Gastroesophageal sphincter (tissue), 4 donors: ENCODE results near the gene LY6G5C. TPM values are rescaled to one million over a fixed set of nuclear protein-coding genes. Genes with fewer than 3 reads are reported as not detected.

Source experiments
- ATAC-seq: fragments of 150-250 bp; one replicate; pipeline ENCODE4 v1.9.1; 2016; ENCODE audit warnings: mild to moderate bottlenecking, moderate library complexity
- H3K27ac ChIP-seq, 4 donors: fragments of 200-600 bp; sonication (generic) in 3 of 4; 1 replicate in 3 of 4; 2 replicates in 1 of 4; pipeline ENCODE4 v1.5.1; 2016 to 2019
- H3K27me3 ChIP-seq: fragments of 200-600 bp; sonication (generic); one replicate; pipeline ENCODE4 v1.5.1; 2019
- H3K36me3 ChIP-seq, 2 donors: fragments of 200-600 bp; sonication (generic); one replicate each; pipeline ENCODE4 v1.5.1; 2019; ENCODE audit warnings: control low read depth in 1 of 2
- H3K4me1 ChIP-seq, 3 donors: fragments of 200-600 bp; sonication (generic); 1 replicate in 2 of 3; 2 replicates in 1 of 3; pipeline ENCODE4 v1.5.1; 2016 to 2019; ENCODE audit warnings: control low read depth in 2 of 3
- H3K4me3 ChIP-seq, 2 donors: fragments of 200-600 bp; sonication (generic); one replicate each; pipeline ENCODE4 v1.5.1; 2019; ENCODE audit warnings: mild to moderate bottlenecking in 1 of 2, moderate library complexity in 1 of 2
- H3K9me3 ChIP-seq, 3 donors: fragments of 200-600 bp; sonication (generic); one replicate each; pipeline ENCODE4 v1.5.1; 2017 to 2019; ENCODE audit warnings: control low read depth in 2 of 3
- CTCF ChIP-seq, 4 experiments: fragments of 200-600 bp in 2 of 4; fragments of 450-650 bp in 2 of 4; sonication (generic) in 1 of 4; IDR thresholded peaks; one replicate each; pipeline ENCODE4 v1.5.1; 2017 to 2019; ENCODE audit warnings: antibody characterized with exemption in 4 of 4, mild to moderate bottlenecking in 2 of 4, moderate library complexity in 2 of 4
- EP300 ChIP-seq: sonication (generic); formaldehyde crosslinking; IDR thresholded peaks from one replicate; pipeline ENCODE4 v1.6.1; 2017; ENCODE audit warnings: antibody characterized with exemption, mild to moderate bottlenecking
- POLR2A ChIP-seq, 2 donors: fragments of 450-650 bp; IDR thresholded peaks; one replicate each; pipeline ENCODE4 v1.6.1; 2017; ENCODE audit warnings: antibody characterized with exemption in 2 of 2, mild to moderate bottlenecking in 2 of 2, moderate library complexity in 1 of 2
- POLR2AphosphoS5 ChIP-seq: sonication (generic); formaldehyde crosslinking; IDR thresholded peaks from one replicate; pipeline ENCODE4 v1.6.1; 2017; ENCODE audit warnings: antibody characterized with exemption
- WGBS, 2 donors: methylation state at CpG; one replicate each; pipeline ENCODE4 v1.1.5; 2018; ENCODE audit warnings: low coverage in 1 of 2; 5-methylcytosine and 5-hydroxymethylcytosine counted together
- total RNA-seq, 4 donors: library from RNA; depleted of rRNA; stranded (reverse); fragments of >200 nt; gene quantifications; one replicate each; pipeline ENCODE4 v1.1.0, GENCODE V29; 2016

The LY6G5C gene
- total RNA-seq, 4 donors from 2014 or later = 0.94 to 1.9 TPM; not detected in 2

- TF ChIP-seq CTCF (IDR thresholded peaks at IDR 0.05) (no peak), POLR2AphosphoS5 (no peak), EP300 (no peak), POLR2A (IDR thresholded peaks at IDR 0.05) (no peak)
- H3K9me3 ChIP-seq = no peaks in the 10 kb centered on the region
- 71 to 76% methylated on average over 4 of the region's 4 CpGs for WGBS, 2 donors
- peak overlapping the region in 3 of 4 donors; percentile 1 to 88 (median 46) for H3K27ac ChIP-seq
- H3K36me3 ChIP-seq = peaks cover 0 to 45% of the 10 kb centered on the region in 2 donors
- peaks cover 8 to 84% (median 32%) of the 10 kb centered on the region in 3 donors for H3K4me1 ChIP-seq
- H3K4me3 ChIP-seq = peak overlapping the region in 1 of 2 donors; percentile 81
- ATAC-seq = no peak
- no peaks in the 10 kb centered on the region for H3K27me3 ChIP-seq
Observed at GRCh38 chr6:31658158-31658688, 22.6 kb downstream of the LY6G5C start.

GRCh38 chr6:31657406-31658157 lies 23.3 kb downstream of the LY6G5C start:
- Histone ChIP-seq H3K9me3 (no peaks in the 10 kb centered on the region), H3K36me3 (peaks cover 0 to 44% of the 10 kb centered on the region in 2 donors), H3K4me1 (peaks cover 8 to 80% (median 28%) of the 10 kb centered on the region in 3 donors), H3K4me3 (no peak overlapping the region), H3K27me3 (no peaks in the 10 kb centered on the region), H3K27ac (peak overlapping the region in 3 of 4 donors; percentile 1 to 88 (median 10))
- no peak for ATAC-seq
- WGBS, 2 donors = 36 to 72% methylated on average over 3 to 4 of the region's 6 CpGs
- TF ChIP-seq CTCF (IDR thresholded peaks at IDR 0.05) = no peak
- TF ChIP-seq POLR2A (IDR thresholded peaks at IDR 0.05) = no peak
- no peak for TF ChIP-seq POLR2AphosphoS5
- no peak for TF ChIP-seq EP300

- Histone ChIP-seq H3K4me3 (no peak within 1 kb of the TSS), H3K27ac (no peak within 1 kb of the TSS), H3K9me3 (no peaks in the 10 kb centered on the region), H3K27me3 (no peaks in the 10 kb centered on the region), H3K36me3 (peaks cover 0 to 38% of the 10 kb centered on the region in 2 donors), H3K4me1 (peaks cover 8 to 74% (median 35%) of the 10 kb centered on the region in 3 donors)
- 74 to 75% methylated on average over 5 to 6 of the region's 8 CpGs for WGBS, 2 donors
- no peak for ATAC-seq
- TF ChIP-seq EP300 (no peak), POLR2AphosphoS5 (no peak), POLR2A (IDR thresholded peaks at IDR 0.05) (no peak), CTCF (IDR thresholded peaks at IDR 0.05) (no peak)
Observed at GRCh38 chr6:31655349-31656237, 25.3 kb downstream of the LY6G5C start, which contains the start of gene APOM. APOM (plus strand) TSS chr6:31655894; CDS start chr6:31655967, 73 bp downstream.

GRCh38 chr6:31654574-31655348 lies 26.1 kb downstream of the LY6G5C start:
- 90 to 92% methylated on average over 7 of the region's 8 CpGs for WGBS, 2 donors
- peaks cover 8 to 78% (median 35%) of the 10 kb centered on the region in 3 donors for H3K4me1 ChIP-seq

More at GRCh38 chr6:31654574-31655348, 26.1 kb downstream of the LY6G5C start:
- Histone ChIP-seq H3K4me3 (no peak overlapping the region), H3K9me3 (no peaks in the 10 kb centered on the region), H3K36me3 (peaks cover 0 to 42% of the 10 kb centered on the region in 2 donors), H3K27ac (no peak overlapping the region), H3K27me3 (no peaks in the 10 kb centered on the region)
- no peak for ATAC-seq
- no peak for TF ChIP-seq POLR2A (IDR thresholded peaks at IDR 0.05)
- no peak for TF ChIP-seq EP300
- no peak for TF ChIP-seq POLR2AphosphoS5
